LNCaP clone FGC (cell line): ENCODE data around the gene HOMER3.

Source experiments
- DNase-seq: peaks from one replicate; pipeline ENCODE4 v3.0.0-alpha.2; 2011; ENCODE audit warnings: low read depth
- H3K4me3 ChIP-seq: 2 replicates; pipeline ENCODE4 v1.5.1; 2011; ENCODE audit warnings: mild to moderate bottlenecking, low read depth, low read length, control low read depth
- TF ChIP-seq, protein P1 (sequence below): IDR thresholded peaks from 2 replicates; pipeline ENCODE4 v1.5.1; 2012; ENCODE audit warnings: mild to moderate bottlenecking; ENCODE audit not compliant: control insufficient read depth, insufficient read depth; ENCODE audit errors: extremely low read depth

Gene HOMER3

DNA sequence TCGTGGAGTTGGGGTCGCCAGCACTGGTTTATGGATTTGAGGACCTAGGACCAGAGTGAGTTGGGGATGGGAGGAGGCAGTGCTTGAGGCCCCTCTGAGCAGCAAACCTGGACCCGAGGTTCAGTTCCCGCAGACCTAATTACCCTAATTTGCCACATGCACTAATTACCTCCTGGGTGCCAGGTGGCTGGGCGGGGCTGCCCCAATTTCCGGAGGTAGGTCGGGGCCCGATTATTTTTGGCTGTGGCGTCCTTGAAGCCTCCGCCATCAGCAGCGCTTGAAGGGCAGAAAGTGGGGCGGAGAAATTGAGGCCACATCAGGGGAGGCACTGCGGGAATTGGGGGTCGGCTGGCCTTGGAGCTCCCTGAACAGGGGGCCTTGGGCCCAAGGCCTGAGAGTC lies 5.9 kb upstream of the HOMER3 start:
- no peak overlapping the region for H3K4me3 ChIP-seq
- TF ChIP-seq, protein P1, sequence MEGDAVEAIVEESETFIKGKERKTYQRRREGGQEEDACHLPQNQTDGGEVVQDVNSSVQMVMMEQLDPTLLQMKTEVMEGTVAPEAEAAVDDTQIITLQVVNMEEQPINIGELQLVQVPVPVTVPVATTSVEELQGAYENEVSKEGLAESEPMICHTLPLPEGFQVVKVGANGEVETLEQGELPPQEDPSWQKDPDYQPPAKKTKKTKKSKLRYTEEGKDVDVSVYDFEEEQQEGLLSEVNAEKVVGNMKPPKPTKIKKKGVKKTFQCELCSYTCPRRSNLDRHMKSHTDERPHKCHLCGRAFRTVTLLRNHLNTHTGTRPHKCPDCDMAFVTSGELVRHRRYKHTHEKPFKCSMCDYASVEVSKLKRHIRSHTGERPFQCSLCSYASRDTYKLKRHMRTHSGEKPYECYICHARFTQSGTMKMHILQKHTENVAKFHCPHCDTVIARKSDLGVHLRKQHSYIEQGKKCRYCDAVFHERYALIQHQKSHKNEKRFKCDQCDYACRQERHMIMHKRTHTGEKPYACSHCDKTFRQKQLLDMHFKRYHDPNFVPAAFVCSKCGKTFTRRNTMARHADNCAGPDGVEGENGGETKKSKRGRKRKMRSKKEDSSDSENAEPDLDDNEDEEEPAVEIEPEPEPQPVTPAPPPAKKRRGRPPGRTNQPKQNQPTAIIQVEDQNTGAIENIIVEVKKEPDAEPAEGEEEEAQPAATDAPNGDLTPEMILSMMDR: no peak
- DNase-seq: no peak

DNA sequence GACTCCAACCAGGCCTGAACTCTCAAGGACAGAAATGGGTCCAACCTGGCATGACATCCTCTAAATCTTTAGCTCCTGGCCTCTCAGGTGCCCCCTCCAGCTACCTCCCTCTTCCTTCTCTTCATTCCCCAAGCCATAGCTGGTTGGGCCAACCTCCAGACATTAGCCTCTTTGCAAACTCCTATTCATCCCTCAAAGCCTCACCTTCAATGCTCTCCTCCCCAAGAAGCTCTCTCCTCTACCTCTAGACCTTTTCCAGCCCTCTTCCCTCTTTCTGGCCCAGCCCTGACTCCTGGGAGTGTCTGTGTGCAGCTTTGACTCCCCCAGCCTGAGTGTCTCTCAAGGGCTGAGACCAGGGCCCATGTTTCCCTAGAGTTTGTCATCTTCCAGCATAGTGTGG lies 5.3 kb upstream of the HOMER3 start:
- no peak for DNase-seq
- no peak overlapping the region for H3K4me3 ChIP-seq
- TF ChIP-seq, protein P1: no peak

DNA sequence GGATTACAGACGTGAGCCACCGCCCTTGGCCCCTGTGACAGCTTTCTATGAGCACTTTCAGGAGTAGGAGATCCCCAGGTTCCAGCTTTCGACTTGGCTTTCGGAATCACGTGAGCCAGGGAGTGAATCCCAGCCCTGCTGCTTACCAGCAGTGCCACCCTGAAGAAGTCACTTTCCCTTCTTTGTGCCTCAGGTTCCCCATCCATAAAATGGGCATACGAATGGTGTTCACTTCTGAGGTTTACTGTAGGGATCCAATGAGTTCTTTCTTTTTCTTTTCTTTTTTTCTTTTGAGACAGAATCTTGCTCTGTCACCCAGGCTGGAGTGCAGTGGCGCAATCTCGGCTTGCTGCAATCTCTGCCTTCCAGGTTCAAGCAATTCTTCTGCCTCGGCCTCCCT lies 4.3 kb upstream of the HOMER3 start:
- DNase-seq: no peak
- TF ChIP-seq, protein P1: no peak
- H3K4me3 ChIP-seq: no peak overlapping the region

DNA sequence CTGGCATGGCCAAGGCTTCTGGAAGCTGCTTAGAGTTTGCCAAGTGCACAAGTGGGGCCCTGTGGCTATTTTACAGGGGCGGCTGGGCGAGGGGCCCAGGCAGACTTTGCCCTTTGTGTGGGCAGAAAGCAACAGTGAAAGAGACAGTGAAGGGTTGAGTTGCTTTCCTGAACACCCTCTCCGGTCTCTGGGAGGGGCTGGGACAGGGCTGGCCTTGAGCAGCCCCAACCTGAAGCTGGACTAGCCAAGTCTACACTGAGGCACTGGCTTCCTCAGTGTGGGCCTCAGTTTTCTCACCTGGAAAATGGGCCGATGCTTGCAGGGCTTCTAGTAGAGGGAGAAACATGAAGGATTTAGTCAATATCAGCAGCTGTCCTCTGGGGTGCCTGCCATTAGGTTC lies 2.4 kb upstream of the HOMER3 start:
- TF ChIP-seq, protein P1: no peak
- H3K4me3 ChIP-seq: no peak overlapping the region

DNA sequence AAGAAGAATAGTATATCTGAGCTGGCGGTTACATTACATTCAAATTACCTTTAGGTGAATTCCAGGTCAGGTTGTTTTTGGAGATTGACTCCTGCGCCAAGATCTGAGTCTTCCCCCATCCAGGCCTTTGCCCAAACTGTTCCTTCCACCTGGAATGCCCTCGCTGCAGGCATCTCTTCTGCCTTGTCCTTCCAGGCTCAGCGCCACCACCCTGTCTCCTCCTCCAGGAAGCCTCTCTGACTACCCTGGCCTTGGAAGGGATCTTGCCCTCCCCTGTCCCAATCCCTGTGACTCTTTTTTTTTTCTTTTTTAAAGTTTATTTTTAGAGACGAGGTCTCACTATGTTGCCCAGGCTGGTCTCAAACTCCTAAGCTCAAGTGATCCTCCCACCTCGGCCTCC lies 1.7 kb upstream of the HOMER3 start:
- TF ChIP-seq, protein P1: no peak
- H3K4me3 ChIP-seq: no peak overlapping the region
- no peak for DNase-seq

More for the DNA sequence above, 2.4 kb upstream of the HOMER3 start:
- no peak for DNase-seq

DNA sequence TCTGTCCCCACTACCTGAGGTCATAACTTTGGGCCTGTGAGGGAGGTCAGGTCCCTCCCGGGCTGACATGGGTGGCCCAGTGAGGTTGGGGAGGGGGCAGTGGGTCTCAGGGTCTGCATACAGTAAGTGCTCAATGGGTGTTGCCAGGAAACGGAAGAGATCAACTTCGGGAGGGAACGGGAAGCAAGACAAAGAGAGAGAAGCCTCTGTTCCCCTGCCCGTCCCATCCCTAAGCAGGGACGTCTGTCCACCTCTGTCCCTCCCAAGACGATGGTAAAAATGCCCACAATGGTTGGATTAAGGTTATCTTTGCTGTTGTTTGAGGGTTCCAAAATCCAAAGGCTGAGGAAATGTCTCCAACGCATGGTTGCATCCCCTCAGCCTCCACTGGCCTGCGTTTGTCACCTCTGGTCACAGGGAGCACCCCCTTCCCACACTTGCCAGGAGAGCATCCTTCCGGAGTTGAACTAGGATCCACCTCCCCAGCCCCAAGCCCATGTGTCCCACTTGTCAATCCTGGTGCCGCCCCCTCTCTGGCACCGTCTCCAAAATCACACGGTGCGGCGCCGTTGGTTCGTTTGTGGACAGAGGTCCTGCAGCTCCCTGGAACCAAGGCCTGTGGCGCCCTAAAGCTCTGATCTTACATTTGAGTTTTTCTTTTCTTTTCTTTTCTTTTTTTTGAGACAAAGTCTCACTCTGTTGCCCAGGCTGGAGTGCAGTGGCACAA lies 774 bp upstream of the HOMER3 start:
- H3K4me3 ChIP-seq: 0 out of 2 replicates have a peak overlapping the region, but pooled peaks have one; percentile 21
- DNase-seq: no peak
- TF ChIP-seq, protein P1: no peak

DNA sequence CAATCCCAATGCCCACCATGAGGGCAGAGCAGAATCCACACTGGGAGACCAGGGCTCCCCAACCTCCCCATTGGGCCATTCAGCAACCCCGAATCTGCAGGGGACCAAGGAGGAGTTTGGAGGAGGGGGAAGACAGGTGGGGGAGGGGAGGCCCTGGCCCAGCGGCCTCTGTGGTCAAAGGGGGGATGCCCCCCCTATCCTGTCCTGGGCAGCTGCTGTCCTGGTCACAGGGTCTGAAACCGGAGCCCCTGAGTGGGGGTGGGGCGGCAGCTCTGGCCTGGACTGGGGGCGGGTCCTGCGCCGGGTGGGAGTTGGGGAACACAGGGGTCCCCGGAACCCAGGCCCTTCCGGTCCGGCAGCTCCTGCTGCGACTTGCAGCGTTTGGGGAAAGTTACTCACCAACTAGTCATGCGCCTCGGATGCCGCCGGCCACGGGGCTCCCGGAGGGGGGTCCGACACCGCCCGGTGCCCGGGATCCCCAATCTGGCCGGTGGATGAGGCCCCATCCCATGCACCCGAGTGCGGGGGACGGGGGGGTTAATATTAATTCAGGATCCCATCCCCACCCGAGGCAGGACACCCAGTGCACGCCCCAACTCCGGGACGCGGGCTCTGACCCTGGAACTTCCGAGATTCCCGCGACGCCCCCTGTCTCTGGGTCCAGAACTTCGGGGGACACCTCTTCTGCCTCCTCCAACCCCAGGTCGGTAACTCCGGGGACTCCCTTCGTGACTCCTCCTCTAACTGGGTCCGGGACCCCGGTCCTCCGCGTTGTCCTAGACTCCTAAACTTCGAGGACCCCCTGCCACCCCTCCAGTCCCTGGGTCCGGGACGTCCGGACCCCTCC lies 872 bp downstream of the HOMER3 start:
- TF ChIP-seq, protein P1: no peak
- H3K4me3 ChIP-seq: peak overlapping the region; percentile 67
- DNase-seq: no peak
